AG04450 (cell line): ENCODE measurements around the gene TTC34. TPM values are rescaled to one million over a fixed set of nuclear protein-coding genes. Genes with fewer than 3 reads are reported as not detected.
"Not testable (repeated sequence)": the region's sequence is repeated elsewhere in the genome, so short reads cannot be mapped to it uniquely, and the experiment has no call there.

Source experiments
- CTCF ChIA-PET: fragments of 300-600, 350-600 bp; formaldehyde crosslinking; extraction: SDS; loops from one replicate; lab custom pipeline; 2022; ENCODE audit warnings: antibody characterized with exemption, inconsistent platforms; lab: Charles Lee
- POLR2A ChIA-PET: fragments of 350-600 bp; formaldehyde crosslinking; extraction: SDS; loops from one replicate; lab custom pipeline; 2021; ENCODE audit warnings: antibody characterized with exemption, inconsistent platforms; lab: Yijun Ruan, JAX
- DNase-seq: peaks from one replicate; pipeline ENCODE4 v3.0.0-alpha.2; 2011; ENCODE audit warnings: low read depth, low spot score
- H3K27ac ChIP-seq: one replicate; pipeline ENCODE4 v1.5.1; 2012; ENCODE audit warnings: low read depth, low read length, control low read depth
- H3K27me3 ChIP-seq: one replicate; pipeline ENCODE4 v1.6.0; 2012; ENCODE audit warnings: low read length; ENCODE audit not compliant: control insufficient read depth, insufficient read depth
- H3K4me3 ChIP-seq: 2 replicates; pipeline ENCODE4 v1.5.1; 2011; ENCODE audit warnings: mild to moderate bottlenecking, low read depth, low read length, control low read depth
- H3K9me3 ChIP-seq: 2 replicates; pipeline ENCODE4 v1.5.1; 2012; ENCODE audit warnings: low read length; ENCODE audit not compliant: control insufficient read depth, insufficient read depth
- polyA plus RNA-seq: library from polyadenylated mRNA; depleted of rRNA; stranded (reverse); fragments of >200 nt; gene quantifications from 2 replicates; pipeline ENCODE4 v1.2.3, GENCODE V29; 2011

TTC34 gene
- polyA plus RNA-seq, 1 experiment, result 0.06 TPM

- peaks cover 42% of the 10 kb centered on the region for H3K9me3 ChIP-seq
- H3K27me3 ChIP-seq, H3K4me3 ChIP-seq, CTCF ChIA-PET, DNase-seq, POLR2A ChIA-PET, H3K27ac ChIP-seq: not testable (repeated sequence)
Measured at GRCh38 chr1:2752503-2752902, 49.0 kb downstream of the TTC34 start.

DNA sequence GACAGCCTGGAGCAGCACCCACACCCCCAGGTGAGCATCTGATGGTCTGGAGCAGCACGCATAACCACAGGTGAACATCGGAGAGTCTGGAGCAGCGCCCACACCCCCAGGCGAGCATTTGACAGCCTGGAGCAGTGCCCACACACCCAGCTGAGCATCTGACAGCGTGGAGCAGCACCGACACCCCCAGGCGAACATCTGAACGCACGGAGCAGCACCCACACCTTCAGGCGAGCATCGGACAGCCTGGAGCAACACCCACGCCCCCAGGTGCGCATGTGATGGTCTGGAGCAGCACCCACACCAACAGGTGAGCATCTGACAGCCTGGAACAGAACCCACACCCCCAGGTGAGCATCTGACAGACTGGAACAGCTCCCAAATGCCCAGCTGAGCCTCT lies 49.6 kb downstream of the TTC34 start:
- POLR2A ChIA-PET, H3K27me3 ChIP-seq, CTCF ChIA-PET, H3K27ac ChIP-seq, H3K4me3 ChIP-seq, DNase-seq: not testable (repeated sequence)
- peaks cover 42% of the 10 kb centered on the region for H3K9me3 ChIP-seq

- DNase-seq, POLR2A ChIA-PET, CTCF ChIA-PET, H3K27ac ChIP-seq, H3K27me3 ChIP-seq, H3K4me3 ChIP-seq: not testable (repeated sequence)
- peaks cover 42% of the 10 kb centered on the region for H3K9me3 ChIP-seq
Measured at GRCh38 chr1:2750766-2751730, 50.4 kb downstream of the TTC34 start.

- H3K27ac ChIP-seq, H3K4me3 ChIP-seq, CTCF ChIA-PET, H3K27me3 ChIP-seq, POLR2A ChIA-PET, DNase-seq: not testable (repeated sequence)
- H3K9me3 ChIP-seq, result peaks cover 42% of the 10 kb centered on the region
Measured at GRCh38 chr1:2750041-2750680, 51.3 kb downstream of the TTC34 start.

DNA sequence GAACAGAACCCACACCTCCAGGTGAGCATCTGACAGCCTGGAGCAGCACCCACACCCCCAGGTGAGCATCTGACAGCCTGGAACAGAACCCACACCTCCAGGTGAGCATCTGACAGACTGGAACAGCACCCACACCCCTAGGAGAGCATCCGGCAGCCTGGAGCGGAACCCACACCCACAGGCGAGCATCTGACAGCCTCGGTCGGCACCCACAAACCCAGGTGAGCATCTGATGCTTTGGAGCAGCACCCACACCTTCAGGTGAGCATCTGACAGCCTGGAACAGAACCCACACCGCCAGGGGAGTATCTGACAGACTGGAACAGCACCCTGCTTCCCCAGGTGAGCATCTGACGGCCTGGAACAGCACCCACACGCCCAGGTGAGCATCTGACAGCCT lies 52.9 kb downstream of the TTC34 start:
- H3K27me3 ChIP-seq, POLR2A ChIA-PET, H3K4me3 ChIP-seq, CTCF ChIA-PET, DNase-seq, H3K27ac ChIP-seq: not testable (repeated sequence)
- H3K9me3 ChIP-seq, result peaks cover 39% of the 10 kb centered on the region

GRCh38 chr1:2694796-2695195 lies 106.7 kb downstream of the TTC34 start:
- CTCF ChIA-PET, H3K9me3 ChIP-seq, H3K4me3 ChIP-seq, H3K27me3 ChIP-seq, DNase-seq, H3K27ac ChIP-seq, POLR2A ChIA-PET: not testable (repeated sequence)

DNA sequence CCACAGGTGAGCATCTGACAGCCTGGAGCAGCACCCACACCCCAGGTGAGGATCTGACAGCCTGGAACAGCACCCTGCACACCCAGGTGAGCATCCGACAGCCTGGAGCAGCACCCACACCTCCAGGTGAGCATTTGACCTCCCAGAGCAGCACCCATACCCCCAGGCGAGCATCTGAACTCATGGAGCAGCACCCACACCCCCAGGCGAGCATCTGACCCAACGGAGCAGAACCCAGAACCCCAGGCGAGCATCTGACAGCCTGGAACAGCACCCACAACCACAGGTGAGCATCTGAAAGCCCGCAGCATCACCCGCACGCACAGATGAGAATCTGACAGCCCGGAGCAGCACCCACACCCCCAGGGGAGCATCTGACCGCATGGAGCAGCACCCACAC lies 111.3 kb downstream of the TTC34 start:
- H3K4me3 ChIP-seq, DNase-seq, H3K9me3 ChIP-seq, POLR2A ChIA-PET, CTCF ChIA-PET, H3K27me3 ChIP-seq, H3K27ac ChIP-seq: not testable (repeated sequence)

GRCh38 chr1:2688336-2688665 lies 113.2 kb downstream of the TTC34 start:
- H3K4me3 ChIP-seq, H3K27me3 ChIP-seq, H3K27ac ChIP-seq, POLR2A ChIA-PET, DNase-seq, CTCF ChIA-PET: not testable (repeated sequence)
- H3K9me3 ChIP-seq, result peaks cover 14% of the 10 kb centered on the region

DNA sequence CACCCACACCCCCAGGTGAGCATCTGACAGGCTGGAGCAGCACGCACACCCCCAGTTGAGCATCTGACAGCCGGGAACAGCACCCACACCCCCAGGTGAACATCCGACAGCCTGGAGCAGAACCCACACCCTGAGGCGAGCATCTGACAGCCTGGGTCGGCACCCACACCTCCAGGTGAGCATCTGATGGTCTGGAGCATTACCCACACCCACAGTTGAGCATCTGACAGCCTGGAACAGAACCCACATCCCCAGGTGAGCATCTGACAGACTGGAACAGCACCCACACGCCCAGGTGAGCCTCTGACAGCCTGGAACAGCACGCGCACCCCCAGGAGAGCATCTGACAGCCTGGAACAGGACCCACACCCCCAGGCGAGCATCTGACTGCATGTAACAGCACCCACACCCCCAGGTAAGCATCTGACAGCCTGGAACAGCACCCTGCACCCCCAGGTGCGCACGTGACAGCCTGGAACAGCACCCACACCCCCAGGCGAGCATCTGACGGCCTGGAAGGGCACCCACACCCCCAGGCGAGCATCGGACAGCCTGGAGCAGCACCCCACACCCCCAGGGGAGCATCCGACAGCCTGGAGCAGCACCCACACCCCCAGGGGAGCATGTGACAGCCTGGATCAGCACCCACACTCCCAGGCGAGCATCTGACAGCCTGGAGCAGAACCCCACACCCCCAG lies 113.7 kb downstream of the TTC34 start:
- H3K27ac ChIP-seq, CTCF ChIA-PET, H3K27me3 ChIP-seq, H3K4me3 ChIP-seq, POLR2A ChIA-PET, DNase-seq: not testable (repeated sequence)
- H3K9me3 ChIP-seq, result peaks cover 17% of the 10 kb centered on the region

DNA sequence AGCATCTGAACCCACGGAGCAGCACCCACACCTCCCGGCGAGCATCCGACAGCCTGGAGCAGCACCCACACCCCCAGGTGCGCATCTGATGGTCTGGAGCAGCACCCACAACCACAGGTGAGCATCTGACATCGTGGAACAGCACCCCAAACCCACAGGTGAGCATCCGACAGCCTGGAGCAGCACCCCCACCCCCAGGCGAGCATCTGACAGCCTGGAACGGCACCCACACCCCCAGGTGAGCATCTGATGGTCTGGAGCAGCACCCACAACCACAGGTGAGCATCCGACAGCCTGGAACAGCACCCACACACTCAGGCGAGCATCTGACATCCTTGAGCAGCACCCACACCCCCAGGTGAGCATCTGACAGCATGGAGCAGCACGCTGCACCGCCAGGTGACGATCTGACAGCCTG lies 114.3 kb downstream of the TTC34 start:
- H3K27me3 ChIP-seq, CTCF ChIA-PET, H3K4me3 ChIP-seq, DNase-seq, POLR2A ChIA-PET, H3K27ac ChIP-seq: not testable (repeated sequence)
- peaks cover 17% of the 10 kb centered on the region for H3K9me3 ChIP-seq

DNA sequence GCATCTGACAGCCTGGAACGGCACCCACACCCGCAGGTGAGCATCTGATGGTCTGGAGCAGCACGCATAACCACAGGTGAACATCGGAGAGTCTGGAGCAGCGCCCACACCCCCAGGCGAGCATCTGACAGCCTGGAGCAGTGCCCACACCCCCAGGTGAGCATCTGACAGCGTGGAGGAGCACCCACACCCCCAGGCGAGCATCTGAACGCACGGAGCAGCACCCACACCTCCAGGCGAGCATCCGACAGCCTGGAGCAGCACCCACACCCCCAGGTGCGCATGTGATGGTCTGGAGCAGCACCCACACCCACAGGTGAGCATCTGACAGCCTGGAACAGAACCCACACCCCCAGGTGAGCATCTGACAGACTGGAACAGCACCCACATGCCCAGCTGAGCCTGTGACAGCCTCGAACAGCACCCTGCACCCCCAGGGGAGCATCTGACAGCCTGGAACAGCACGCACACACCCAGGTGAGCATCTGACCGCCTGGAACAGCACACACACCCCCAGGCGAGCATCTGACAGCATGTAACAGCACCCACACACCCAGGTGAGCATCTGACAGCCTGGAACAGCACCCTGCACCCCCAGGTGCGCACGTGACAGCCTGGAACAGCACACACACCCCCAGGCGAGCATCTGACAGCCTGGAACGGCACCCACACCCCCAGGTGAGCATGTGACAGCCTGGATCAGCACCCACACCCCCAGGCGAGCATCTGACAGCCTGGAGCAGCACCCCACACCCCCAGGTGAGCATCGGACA lies 115.2 kb downstream of the TTC34 start:
- POLR2A ChIA-PET, H3K27ac ChIP-seq, CTCF ChIA-PET, DNase-seq, H3K4me3 ChIP-seq, H3K27me3 ChIP-seq: not testable (repeated sequence)
- H3K9me3 ChIP-seq, result peaks cover 17% of the 10 kb centered on the region
